ENCODE measurements around the gene PML.

DNA sequence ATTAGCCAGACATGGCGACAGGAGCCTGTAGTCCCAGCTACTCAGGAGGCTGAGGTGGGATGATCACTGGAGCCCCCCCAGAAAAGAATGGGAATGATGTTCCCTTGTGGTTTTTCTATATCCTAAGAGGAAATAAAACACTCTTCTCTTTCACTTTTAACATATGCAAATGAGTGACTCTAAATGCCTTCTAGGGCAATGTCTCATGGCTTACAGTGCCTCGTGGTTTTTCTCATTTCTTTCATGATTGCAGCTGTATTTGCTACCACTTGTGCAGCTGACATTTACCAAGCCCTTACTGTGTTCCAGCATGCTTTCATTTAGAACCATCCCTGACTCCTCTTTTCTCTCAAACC, 28.8 kb upstream of the PML start:
- TF ChIP-seq, protein P1, sequence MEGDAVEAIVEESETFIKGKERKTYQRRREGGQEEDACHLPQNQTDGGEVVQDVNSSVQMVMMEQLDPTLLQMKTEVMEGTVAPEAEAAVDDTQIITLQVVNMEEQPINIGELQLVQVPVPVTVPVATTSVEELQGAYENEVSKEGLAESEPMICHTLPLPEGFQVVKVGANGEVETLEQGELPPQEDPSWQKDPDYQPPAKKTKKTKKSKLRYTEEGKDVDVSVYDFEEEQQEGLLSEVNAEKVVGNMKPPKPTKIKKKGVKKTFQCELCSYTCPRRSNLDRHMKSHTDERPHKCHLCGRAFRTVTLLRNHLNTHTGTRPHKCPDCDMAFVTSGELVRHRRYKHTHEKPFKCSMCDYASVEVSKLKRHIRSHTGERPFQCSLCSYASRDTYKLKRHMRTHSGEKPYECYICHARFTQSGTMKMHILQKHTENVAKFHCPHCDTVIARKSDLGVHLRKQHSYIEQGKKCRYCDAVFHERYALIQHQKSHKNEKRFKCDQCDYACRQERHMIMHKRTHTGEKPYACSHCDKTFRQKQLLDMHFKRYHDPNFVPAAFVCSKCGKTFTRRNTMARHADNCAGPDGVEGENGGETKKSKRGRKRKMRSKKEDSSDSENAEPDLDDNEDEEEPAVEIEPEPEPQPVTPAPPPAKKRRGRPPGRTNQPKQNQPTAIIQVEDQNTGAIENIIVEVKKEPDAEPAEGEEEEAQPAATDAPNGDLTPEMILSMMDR (IDR thresholded peaks at IDR 0.05): no peak
- TF ChIP-seq POLR2A (IDR thresholded peaks at IDR 0.05) (no peak), POLR2AphosphoS5 (IDR thresholded peaks at IDR 0.05) (no peak)

Data from stomach (tissue), 4 donors.